Common myeloid progenitor, CD34-positive (primary cell): ENCODE data around the gene SEPTIN10.

ENCODE experiments used
- CTCF ChIA-PET: fragments of 350-600 bp; sonication (Branson Sonifier 250); formaldehyde crosslinking; loops from one replicate; lab custom pipeline; 2021; ENCODE audit warnings: antibody characterized with exemption; lab: Charles Lee
- POLR2A ChIA-PET: fragments of 350-600 bp; sonication (Branson Sonifier 250); formaldehyde crosslinking; loops from one replicate; lab custom pipeline; 2021; ENCODE audit warnings: antibody characterized with exemption; lab: Charles Lee
- DNase-seq, 3 donors: peaks; one replicate each; pipeline versions ENCODE4 v3.0.0 to v3.0.0-alpha.2; 2013
- H3K27ac ChIP-seq, 2 experiments: 1 replicate in 1 of 2; 2 replicates in 1 of 2; pipeline ENCODE4 v1.7.0; 2013; ENCODE audit warnings: inconsistent platforms in 2 of 2, low read length in 2 of 2, mild to moderate bottlenecking in 2 of 2, low read depth in 1 of 2, moderate library complexity in 1 of 2; ENCODE audit not compliant: severe bottlenecking in 2 of 2, insufficient read depth in 1 of 2, poor library complexity in 1 of 2
- H3K27me3 ChIP-seq, 5 experiments: replicated peaks in 2 of 5; 1 replicate in 3 of 5; 2 replicates in 2 of 5; pipeline versions ENCODE4 v1.6.1 to v1.7.0; 2013; ENCODE audit warnings: low read length in 4 of 5, mild to moderate bottlenecking in 2 of 5, moderate library complexity in 2 of 5, inconsistent platforms in 1 of 5; ENCODE audit not compliant: insufficient read depth in 5 of 5, control insufficient read depth in 4 of 5
- H3K36me3 ChIP-seq, 4 experiments: 1 replicate in 2 of 4; 2 replicates in 2 of 4; pipeline versions ENCODE4 v1.6.1 to v1.7.0; 2013; ENCODE audit warnings: low read length in 3 of 4, control low read depth in 1 of 4, mild to moderate bottlenecking in 1 of 4; ENCODE audit not compliant: control insufficient read depth in 4 of 4, insufficient read depth in 4 of 4
- H3K4me1 ChIP-seq, 4 experiments: 1 replicate in 3 of 4; 2 replicates in 1 of 4; pipeline versions ENCODE4 v1.6.1 to v1.7.1; 2013; ENCODE audit warnings: low read length in 3 of 4, mild to moderate bottlenecking in 3 of 4, control low read depth in 1 of 4, inconsistent platforms in 1 of 4, moderate library complexity in 1 of 4; ENCODE audit not compliant: control insufficient read depth in 4 of 4, insufficient read depth in 4 of 4; ENCODE audit errors: control extremely low read depth in 1 of 4
- H3K4me3 ChIP-seq, 7 experiments: 1 replicate in 4 of 7; 2 replicates in 3 of 7; pipeline versions ENCODE4 v1.5.1 to v1.7.0; 2013; ENCODE audit warnings: mild to moderate bottlenecking in 7 of 7, low read length in 6 of 7, moderate library complexity in 6 of 7, inconsistent platforms in 2 of 7, low read depth in 2 of 7, control low read depth in 1 of 7; ENCODE audit not compliant: insufficient read depth in 4 of 7, control insufficient read depth in 1 of 7; ENCODE audit errors: extremely low read depth in 1 of 7
- H3K9me3 ChIP-seq, 5 experiments: 1 replicate in 4 of 5; 2 replicates in 1 of 5; pipeline versions ENCODE4 v1.6.1 to v1.7.1; 2013; ENCODE audit warnings: low read length in 4 of 5, mild to moderate bottlenecking in 2 of 5, inconsistent platforms in 1 of 5, low read depth in 1 of 5, moderate library complexity in 1 of 5; ENCODE audit not compliant: control insufficient read depth in 4 of 5, insufficient read depth in 2 of 5; ENCODE audit errors: control extremely low read depth in 1 of 5
- WGBS: methylation state at CpG from one replicate; pipeline ENCODE4 v1.1.5; 2013; ENCODE audit not compliant: insufficient coverage; 5-methylcytosine and 5-hydroxymethylcytosine counted together

Gene SEPTIN10

GRCh38 chr2:109649736-109650695 is 36.2 kb upstream of the SEPTIN10 start:
- no peak for DNase-seq
- Histone ChIP-seq H3K27me3 (no peaks in the 10 kb centered on the region), H3K9me3 (no peaks in the 10 kb centered on the region), H3K36me3 (no peaks in the 10 kb centered on the region), H3K27ac (no peak overlapping the region), H3K4me3 (no peak overlapping the region), H3K4me1 (no peaks in the 10 kb centered on the region)
- CTCF ChIA-PET = no interaction called here
- POLR2A ChIA-PET = no interaction called here
- 92% methylated on average over 8 of the region's 14 CpGs for WGBS

- no peak for DNase-seq
- CTCF ChIA-PET = no interaction called here
- H3K36me3 ChIP-seq = no peaks in the 10 kb centered on the region
- WGBS = 100% methylated on average over 5 of the region's 8 CpGs
- H3K4me3 ChIP-seq = no peak overlapping the region
- H3K4me1 ChIP-seq = peaks cover 0 to 8% (median 5%) of the 10 kb centered on the region in 4 experiments
- H3K9me3 ChIP-seq = no peaks in the 10 kb centered on the region
- POLR2A ChIA-PET = no interaction called here
- no peak overlapping the region for H3K27ac ChIP-seq
- no peaks in the 10 kb centered on the region for H3K27me3 ChIP-seq
Observed at GRCh38 chr2:109648041-109648527, 34.3 kb upstream of the SEPTIN10 start.

- no peak overlapping the region for H3K27ac ChIP-seq
- DNase-seq = no peak
- 100% methylated on average over 7 of the region's 7 CpGs for WGBS
- CTCF ChIA-PET = no interaction called here
- H3K4me3 ChIP-seq = no peak overlapping the region
- H3K9me3 ChIP-seq = no peaks in the 10 kb centered on the region
- POLR2A ChIA-PET = no interaction called here
- H3K4me1 ChIP-seq = peaks cover 0 to 8% (median 5%) of the 10 kb centered on the region in 4 experiments
- H3K27me3 ChIP-seq = no peaks in the 10 kb centered on the region
- no peaks in the 10 kb centered on the region for H3K36me3 ChIP-seq
Observed at GRCh38 chr2:109647636-109648035, 33.9 kb upstream of the SEPTIN10 start.

GRCh38 chr2:109646961-109647360 is 33.2 kb upstream of the SEPTIN10 start:
- H3K9me3 ChIP-seq = no peaks in the 10 kb centered on the region
- H3K27ac ChIP-seq = no peak overlapping the region
- CTCF ChIA-PET = no interaction called here
- 97% methylated on average over 4 of the region's 8 CpGs for WGBS
- no peaks in the 10 kb centered on the region for H3K27me3 ChIP-seq
- POLR2A ChIA-PET = no interaction called here
- H3K36me3 ChIP-seq = no peaks in the 10 kb centered on the region
- H3K4me1 ChIP-seq = peaks cover 0 to 8% (median 5%) of the 10 kb centered on the region in 4 experiments
- no peak overlapping the region for H3K4me3 ChIP-seq
- no peak for DNase-seq

GRCh38 chr2:109645412-109646184 is 31.8 kb upstream of the SEPTIN10 start:
- H3K9me3 ChIP-seq = no peaks in the 10 kb centered on the region
- H3K4me1 ChIP-seq = peaks cover 0 to 8% (median 5%) of the 10 kb centered on the region in 4 experiments
- no peak for DNase-seq
- H3K36me3 ChIP-seq = no peaks in the 10 kb centered on the region
- no peak overlapping the region for H3K4me3 ChIP-seq
- ChIA-PET POLR2A (no interaction called here), CTCF (no interaction called here)
- no peaks in the 10 kb centered on the region for H3K27me3 ChIP-seq
- H3K27ac ChIP-seq = no peak overlapping the region
- 97% methylated on average over 13 of the region's 14 CpGs for WGBS

- Histone ChIP-seq H3K27me3 (no peaks in the 10 kb centered on the region), H3K4me3 (no peak overlapping the region), H3K27ac (no peak overlapping the region), H3K4me1 (peaks cover 0 to 8% (median 5%) of the 10 kb centered on the region in 4 experiments), H3K36me3 (no peaks in the 10 kb centered on the region), H3K9me3 (no peaks in the 10 kb centered on the region)
- DNase-seq = peak in 2 of 3 donors; percentile 19 to 29
- POLR2A ChIA-PET = no interaction called here
- CTCF ChIA-PET = no interaction called here
- WGBS = 35% methylated on average over 9 of the region's 12 CpGs
Observed at GRCh38 chr2:109644571-109645275, 31.0 kb upstream of the SEPTIN10 start.
